Naive B cell (primary cell): ENCODE results near the gene ACE. TPM values are rescaled to one million over a fixed set of nuclear protein-coding genes. Genes with fewer than 3 reads are reported as not detected.

ENCODE experiments used
- polyA plus RNA-seq, 6 donors: library from polyadenylated mRNA; unstranded; fragments of 300-500 nt; fragmentation: Illumina TruSeq; gene quantifications; one replicate each; pipeline ENCODE4 v1.2.3, GENCODE V29; 2021; ENCODE audit warnings: low read depth in 6 of 6

ACE gene
- polyA plus RNA-seq, 6 donors from 2014 or later = not detected

Other genes starting within 250 kb of the ACE start
- 1 to 10 TPM in 4 of 6 donors, under 1 TPM in 1, not detected in 1; 0.66 to 3.4 (median 1.6) TPM for gene CYB561, start 30.8 kb upstream of the ACE start, polyA plus RNA-seq
- gene KCNH6, start 46.3 kb downstream of the ACE start, polyA plus RNA-seq = not detected
- 10 to 100 TPM; 58.6 to 88.5 (median 79.1) TPM for gene DCAF7, start 73.4 kb downstream of the ACE start, polyA plus RNA-seq
- gene TACO1, start 123.8 kb downstream of the ACE start, polyA plus RNA-seq = 10 to 100 TPM; 14.9 to 19.7 (median 16.8) TPM
- gene MAP3K3, start 145.4 kb downstream of the ACE start, polyA plus RNA-seq = 10 to 100 TPM; 20.8 to 39.1 (median 28.7) TPM
- gene LIMD2, start 223.1 kb downstream of the ACE start, polyA plus RNA-seq = 100 to 1,000 TPM; 557 to 994 (median 667) TPM